ENCODE results near the gene METTL21A. TPM values are rescaled to one million over a fixed set of nuclear protein-coding genes. Genes with fewer than 3 reads are reported as not detected.

The METTL21A gene
- total and polyA plus RNA-seq, 2 of the 13 experiments (the other 11 are each of a cell fraction or from before 2014, with no cell fraction given), result 42.4 to 61.2 TPM

DNA sequence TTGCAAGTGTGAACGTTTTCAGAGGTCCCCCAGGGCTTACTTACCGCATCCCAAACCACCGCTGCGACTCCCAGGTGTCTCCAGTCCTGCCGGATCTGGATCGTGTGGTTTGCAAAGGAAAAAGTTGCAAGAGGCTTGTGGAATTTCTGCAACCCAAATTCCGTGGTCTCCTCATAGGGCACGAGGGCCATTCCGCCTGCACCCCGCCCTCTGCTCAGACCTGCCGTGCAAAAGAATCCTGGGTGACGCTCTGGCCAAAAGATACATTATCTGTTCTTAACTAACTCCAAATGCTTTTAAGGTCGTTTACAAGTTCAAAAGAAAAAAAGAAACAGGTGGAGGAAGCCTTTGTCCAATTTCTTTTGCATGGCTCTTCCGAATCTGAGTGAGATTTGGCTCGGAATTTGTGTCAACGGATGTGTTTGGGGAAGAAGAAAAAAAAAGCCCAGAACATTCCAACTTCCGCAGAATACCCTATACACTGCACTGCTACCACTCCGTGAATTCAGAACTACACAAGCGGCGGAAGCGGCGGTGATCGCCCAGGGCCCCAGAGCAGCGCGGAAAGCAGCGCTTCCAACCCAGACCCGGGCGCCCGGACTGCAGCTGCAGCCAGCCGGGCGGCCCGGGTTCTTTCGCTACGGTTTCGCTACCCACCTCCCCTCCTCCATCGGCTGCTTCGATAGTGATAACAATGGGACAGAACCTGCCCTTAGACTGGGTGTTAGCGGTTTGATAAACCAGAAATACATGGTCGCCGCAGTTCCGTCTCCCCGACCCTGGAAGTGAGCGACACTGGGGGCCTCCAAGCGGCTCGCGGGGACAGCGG lies 795 bp downstream of the METTL21A start (continued):
- TF ChIP-seq ZNF713 (CRISPR knock-in tag; IDR thresholded peaks at IDR 0.05) (no peak), KDM5B (CRISPR knock-in tag; IDR thresholded peaks at IDR 0.05; ENCODE audit: borderline replicate concordance) (no peak), ZNF121 (CRISPR knock-in tag; IDR thresholded peaks at IDR 0.05) (no peak), SUZ12 (IDR thresholded peaks at IDR 0.05; ENCODE audit: low read depth, low read length) (no peak), TBP (CRISPR knock-in tag; IDR thresholded peaks at IDR 0.05) (no peak), ELF3 (CRISPR knock-in tag; IDR thresholded peaks at IDR 0.05) (peak; percentile 26; the same call in 1 of the 2 replicates), SNAPC2 (CRISPR knock-in tag; IDR thresholded peaks at IDR 0.05) (no peak), ZNF772 (CRISPR knock-in tag; IDR thresholded peaks at IDR 0.05) (no peak), CCAR2 (optimal IDR thresholded peaks at IDR 0.05; ENCODE audit: low read depth, low read length) (no peak), ZNF839 (CRISPR knock-in tag; IDR thresholded peaks at IDR 0.05; ENCODE audit: borderline replicate concordance) (no peak), AHR (CRISPR knock-in tag; IDR thresholded peaks at IDR 0.05) (0 out of 2 replicates have a peak, but pooled peaks have one; percentile 58), ZNF777 (CRISPR knock-in tag; IDR thresholded peaks at IDR 0.05) (0 out of 2 replicates have a peak, but pooled peaks have one; percentile 16), FOXK1 (CRISPR knock-in tag; IDR thresholded peaks at IDR 0.05; ENCODE audit: borderline replicate concordance, low read depth) (no peak), NR3C1 (CRISPR knock-in tag; IDR thresholded peaks at IDR 0.05) (no peak)
- TF ChIP-seq, protein P1, sequence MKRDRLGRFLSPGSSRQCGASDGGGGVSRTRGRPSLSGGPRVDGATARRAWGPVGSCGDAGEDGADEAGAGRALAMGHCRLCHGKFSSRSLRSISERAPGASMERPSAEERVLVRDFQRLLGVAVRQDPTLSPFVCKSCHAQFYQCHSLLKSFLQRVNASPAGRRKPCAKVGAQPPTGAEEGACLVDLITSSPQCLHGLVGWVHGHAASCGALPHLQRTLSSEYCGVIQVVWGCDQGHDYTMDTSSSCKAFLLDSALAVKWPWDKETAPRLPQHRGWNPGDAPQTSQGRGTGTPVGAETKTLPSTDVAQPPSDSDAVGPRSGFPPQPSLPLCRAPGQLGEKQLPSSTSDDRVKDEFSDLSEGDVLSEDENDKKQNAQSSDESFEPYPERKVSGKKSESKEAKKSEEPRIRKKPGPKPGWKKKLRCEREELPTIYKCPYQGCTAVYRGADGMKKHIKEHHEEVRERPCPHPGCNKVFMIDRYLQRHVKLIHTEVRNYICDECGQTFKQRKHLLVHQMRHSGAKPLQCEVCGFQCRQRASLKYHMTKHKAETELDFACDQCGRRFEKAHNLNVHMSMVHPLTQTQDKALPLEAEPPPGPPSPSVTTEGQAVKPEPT (CRISPR knock-in tag; IDR thresholded peaks at IDR 0.05; ENCODE audit: low read depth), result no peak
- TF ChIP-seq, protein P2, sequence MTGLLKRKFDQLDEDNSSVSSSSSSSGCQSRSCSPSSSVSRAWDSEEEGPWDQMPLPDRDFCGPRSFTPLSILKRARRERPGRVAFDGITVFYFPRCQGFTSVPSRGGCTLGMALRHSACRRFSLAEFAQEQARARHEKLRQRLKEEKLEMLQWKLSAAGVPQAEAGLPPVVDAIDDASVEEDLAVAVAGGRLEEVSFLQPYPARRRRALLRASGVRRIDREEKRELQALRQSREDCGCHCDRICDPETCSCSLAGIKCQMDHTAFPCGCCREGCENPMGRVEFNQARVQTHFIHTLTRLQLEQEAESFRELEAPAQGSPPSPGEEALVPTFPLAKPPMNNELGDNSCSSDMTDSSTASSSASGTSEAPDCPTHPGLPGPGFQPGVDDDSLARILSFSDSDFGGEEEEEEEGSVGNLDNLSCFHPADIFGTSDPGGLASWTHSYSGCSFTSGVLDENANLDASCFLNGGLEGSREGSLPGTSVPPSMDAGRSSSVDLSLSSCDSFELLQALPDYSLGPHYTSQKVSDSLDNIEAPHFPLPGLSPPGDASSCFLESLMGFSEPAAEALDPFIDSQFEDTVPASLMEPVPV (CRISPR knock-in tag; IDR thresholded peaks at IDR 0.05), result peak; percentile 12; the same call in 1 of the 2 replicates
- TF ChIP-seq, protein P3, sequence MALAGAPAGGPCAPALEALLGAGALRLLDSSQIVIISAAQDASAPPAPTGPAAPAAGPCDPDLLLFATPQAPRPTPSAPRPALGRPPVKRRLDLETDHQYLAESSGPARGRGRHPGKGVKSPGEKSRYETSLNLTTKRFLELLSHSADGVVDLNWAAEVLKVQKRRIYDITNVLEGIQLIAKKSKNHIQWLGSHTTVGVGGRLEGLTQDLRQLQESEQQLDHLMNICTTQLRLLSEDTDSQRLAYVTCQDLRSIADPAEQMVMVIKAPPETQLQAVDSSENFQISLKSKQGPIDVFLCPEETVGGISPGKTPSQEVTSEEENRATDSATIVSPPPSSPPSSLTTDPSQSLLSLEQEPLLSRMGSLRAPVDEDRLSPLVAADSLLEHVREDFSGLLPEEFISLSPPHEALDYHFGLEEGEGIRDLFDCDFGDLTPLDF (CRISPR knock-in tag; IDR thresholded peaks at IDR 0.05), result no peak
- TF ChIP-seq, protein P4, sequence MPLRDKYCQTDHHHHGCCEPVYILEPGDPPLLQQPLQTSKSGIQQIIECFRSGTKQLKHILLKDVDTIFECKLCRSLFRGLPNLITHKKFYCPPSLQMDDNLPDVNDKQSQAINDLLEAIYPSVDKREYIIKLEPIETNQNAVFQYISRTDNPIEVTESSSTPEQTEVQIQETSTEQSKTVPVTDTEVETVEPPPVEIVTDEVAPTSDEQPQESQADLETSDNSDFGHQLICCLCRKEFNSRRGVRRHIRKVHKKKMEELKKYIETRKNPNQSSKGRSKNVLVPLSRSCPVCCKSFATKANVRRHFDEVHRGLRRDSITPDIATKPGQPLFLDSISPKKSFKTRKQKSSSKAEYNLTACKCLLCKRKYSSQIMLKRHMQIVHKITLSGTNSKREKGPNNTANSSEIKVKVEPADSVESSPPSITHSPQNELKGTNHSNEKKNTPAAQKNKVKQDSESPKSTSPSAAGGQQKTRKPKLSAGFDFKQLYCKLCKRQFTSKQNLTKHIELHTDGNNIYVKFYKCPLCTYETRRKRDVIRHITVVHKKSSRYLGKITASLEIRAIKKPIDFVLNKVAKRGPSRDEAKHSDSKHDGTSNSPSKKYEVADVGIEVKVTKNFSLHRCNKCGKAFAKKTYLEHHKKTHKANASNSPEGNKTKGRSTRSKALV (CRISPR knock-in tag; IDR thresholded peaks at IDR 0.05), result no peak
- TF ChIP-seq, protein P5, sequence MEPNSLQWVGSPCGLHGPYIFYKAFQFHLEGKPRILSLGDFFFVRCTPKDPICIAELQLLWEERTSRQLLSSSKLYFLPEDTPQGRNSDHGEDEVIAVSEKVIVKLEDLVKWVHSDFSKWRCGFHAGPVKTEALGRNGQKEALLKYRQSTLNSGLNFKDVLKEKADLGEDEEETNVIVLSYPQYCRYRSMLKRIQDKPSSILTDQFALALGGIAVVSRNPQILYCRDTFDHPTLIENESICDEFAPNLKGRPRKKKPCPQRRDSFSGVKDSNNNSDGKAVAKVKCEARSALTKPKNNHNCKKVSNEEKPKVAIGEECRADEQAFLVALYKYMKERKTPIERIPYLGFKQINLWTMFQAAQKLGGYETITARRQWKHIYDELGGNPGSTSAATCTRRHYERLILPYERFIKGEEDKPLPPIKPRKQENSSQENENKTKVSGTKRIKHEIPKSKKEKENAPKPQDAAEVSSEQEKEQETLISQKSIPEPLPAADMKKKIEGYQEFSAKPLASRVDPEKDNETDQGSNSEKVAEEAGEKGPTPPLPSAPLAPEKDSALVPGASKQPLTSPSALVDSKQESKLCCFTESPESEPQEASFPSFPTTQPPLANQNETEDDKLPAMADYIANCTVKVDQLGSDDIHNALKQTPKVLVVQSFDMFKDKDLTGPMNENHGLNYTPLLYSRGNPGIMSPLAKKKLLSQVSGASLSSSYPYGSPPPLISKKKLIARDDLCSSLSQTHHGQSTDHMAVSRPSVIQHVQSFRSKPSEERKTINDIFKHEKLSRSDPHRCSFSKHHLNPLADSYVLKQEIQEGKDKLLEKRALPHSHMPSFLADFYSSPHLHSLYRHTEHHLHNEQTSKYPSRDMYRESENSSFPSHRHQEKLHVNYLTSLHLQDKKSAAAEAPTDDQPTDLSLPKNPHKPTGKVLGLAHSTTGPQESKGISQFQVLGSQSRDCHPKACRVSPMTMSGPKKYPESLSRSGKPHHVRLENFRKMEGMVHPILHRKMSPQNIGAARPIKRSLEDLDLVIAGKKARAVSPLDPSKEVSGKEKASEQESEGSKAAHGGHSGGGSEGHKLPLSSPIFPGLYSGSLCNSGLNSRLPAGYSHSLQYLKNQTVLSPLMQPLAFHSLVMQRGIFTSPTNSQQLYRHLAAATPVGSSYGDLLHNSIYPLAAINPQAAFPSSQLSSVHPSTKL (CRISPR knock-in tag; IDR thresholded peaks at IDR 0.05), result no peak

All from HepG2 (cell line).